ENCODE data around the gene MOSPD2.

- TF ChIP-seq USF1 (IDR thresholded peaks at IDR 0.05; ENCODE audit: borderline replicate concordance, extremely low read length, insufficient read depth, low read depth, low read length), result no peak
- TF ChIP-seq, protein P1, sequence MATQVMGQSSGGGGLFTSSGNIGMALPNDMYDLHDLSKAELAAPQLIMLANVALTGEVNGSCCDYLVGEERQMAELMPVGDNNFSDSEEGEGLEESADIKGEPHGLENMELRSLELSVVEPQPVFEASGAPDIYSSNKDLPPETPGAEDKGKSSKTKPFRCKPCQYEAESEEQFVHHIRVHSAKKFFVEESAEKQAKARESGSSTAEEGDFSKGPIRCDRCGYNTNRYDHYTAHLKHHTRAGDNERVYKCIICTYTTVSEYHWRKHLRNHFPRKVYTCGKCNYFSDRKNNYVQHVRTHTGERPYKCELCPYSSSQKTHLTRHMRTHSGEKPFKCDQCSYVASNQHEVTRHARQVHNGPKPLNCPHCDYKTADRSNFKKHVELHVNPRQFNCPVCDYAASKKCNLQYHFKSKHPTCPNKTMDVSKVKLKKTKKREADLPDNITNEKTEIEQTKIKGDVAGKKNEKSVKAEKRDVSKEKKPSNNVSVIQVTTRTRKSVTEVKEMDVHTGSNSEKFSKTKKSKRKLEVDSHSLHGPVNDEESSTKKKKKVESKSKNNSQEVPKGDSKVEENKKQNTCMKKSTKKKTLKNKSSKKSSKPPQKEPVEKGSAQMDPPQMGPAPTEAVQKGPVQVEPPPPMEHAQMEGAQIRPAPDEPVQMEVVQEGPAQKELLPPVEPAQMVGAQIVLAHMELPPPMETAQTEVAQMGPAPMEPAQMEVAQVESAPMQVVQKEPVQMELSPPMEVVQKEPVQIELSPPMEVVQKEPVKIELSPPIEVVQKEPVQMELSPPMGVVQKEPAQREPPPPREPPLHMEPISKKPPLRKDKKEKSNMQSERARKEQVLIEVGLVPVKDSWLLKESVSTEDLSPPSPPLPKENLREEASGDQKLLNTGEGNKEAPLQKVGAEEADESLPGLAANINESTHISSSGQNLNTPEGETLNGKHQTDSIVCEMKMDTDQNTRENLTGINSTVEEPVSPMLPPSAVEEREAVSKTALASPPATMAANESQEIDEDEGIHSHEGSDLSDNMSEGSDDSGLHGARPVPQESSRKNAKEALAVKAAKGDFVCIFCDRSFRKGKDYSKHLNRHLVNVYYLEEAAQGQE (IDR thresholded peaks at IDR 0.05; ENCODE audit: low read depth, low read length), result no peak
- no peak for TF ChIP-seq RAD21 (IDR thresholded peaks at IDR 0.05; ENCODE audit: insufficient read depth, low read depth, low read length)
- no peak for TF ChIP-seq STAT3 (IDR thresholded peaks at IDR 0.05; ENCODE audit: low read depth, low read length)
- TF ChIP-seq, protein P2, sequence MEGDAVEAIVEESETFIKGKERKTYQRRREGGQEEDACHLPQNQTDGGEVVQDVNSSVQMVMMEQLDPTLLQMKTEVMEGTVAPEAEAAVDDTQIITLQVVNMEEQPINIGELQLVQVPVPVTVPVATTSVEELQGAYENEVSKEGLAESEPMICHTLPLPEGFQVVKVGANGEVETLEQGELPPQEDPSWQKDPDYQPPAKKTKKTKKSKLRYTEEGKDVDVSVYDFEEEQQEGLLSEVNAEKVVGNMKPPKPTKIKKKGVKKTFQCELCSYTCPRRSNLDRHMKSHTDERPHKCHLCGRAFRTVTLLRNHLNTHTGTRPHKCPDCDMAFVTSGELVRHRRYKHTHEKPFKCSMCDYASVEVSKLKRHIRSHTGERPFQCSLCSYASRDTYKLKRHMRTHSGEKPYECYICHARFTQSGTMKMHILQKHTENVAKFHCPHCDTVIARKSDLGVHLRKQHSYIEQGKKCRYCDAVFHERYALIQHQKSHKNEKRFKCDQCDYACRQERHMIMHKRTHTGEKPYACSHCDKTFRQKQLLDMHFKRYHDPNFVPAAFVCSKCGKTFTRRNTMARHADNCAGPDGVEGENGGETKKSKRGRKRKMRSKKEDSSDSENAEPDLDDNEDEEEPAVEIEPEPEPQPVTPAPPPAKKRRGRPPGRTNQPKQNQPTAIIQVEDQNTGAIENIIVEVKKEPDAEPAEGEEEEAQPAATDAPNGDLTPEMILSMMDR (IDR thresholded peaks at IDR 0.05 in 2 of 3, conservative IDR thresholded peaks at IDR 0.05 in 1 of 3; ENCODE audit: control insufficient read depth in 2 of 3, extremely low read depth in 1 of 3, insufficient read depth in 1 of 3, low read depth in 3 of 3, low read length in 3 of 3), result no peak
- no peak for TF ChIP-seq ESRRA (IDR thresholded peaks at IDR 0.05; ENCODE audit: low read length)
- TF ChIP-seq SIX5 (IDR thresholded peaks at IDR 0.05; ENCODE audit: low read depth, low read length, severe bottlenecking), result no peak
- TF ChIP-seq JUND (IDR thresholded peaks at IDR 0.05; ENCODE audit: low read depth, low read length), result no peak
- TF ChIP-seq, protein P3, sequence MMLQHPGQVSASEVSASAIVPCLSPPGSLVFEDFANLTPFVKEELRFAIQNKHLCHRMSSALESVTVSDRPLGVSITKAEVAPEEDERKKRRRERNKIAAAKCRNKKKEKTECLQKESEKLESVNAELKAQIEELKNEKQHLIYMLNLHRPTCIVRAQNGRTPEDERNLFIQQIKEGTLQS (IDR thresholded peaks at IDR 0.05; ENCODE audit: borderline replicate concordance, extremely low read depth, low read depth, low read length), result no peak
- TF ChIP-seq BHLHE40 (IDR thresholded peaks at IDR 0.05; ENCODE audit: borderline replicate concordance in 1 of 2, low read depth in 2 of 2, low read length in 1 of 2), result no peak
- no peak for TF ChIP-seq CHD1 (IDR thresholded peaks at IDR 0.05; ENCODE audit: low read depth, low read length)
These were observed 11.5 kb downstream of the MOSPD2 start for GRCh38 chrX:14884714-14885113.
